K562 (cell line): ENCODE data around the gene ANXA4. TPM values are rescaled to one million over a fixed set of nuclear protein-coding genes. Genes with fewer than 3 reads are reported as not detected.

ENCODE experiments used
- ATAC-seq: fragments of 200-7000 bp; cut with Tn5 transposase; 3 replicates; pipeline ENCODE4 v1.9.1; 2020; ENCODE audit warnings: moderate library complexity
- BruUV-seq: library from RNA; stranded (reverse); fragments of 400-500 nt; replicated peaks from 2 replicates; lab custom pipeline; 2021; lab: Mats Ljungman, UMichigan
- CTCF ChIA-PET: fragments of 300-600 bp; formaldehyde crosslinking; extraction: SDS; loops from one replicate; lab custom pipeline; 2021; ENCODE audit warnings: low intra/inter-chr PET ratio; lab: Yijun Ruan, JAX
- POLR2A ChIA-PET: fragments of 300-600, 350-650 bp; sonication (Branson Sonifier 250); formaldehyde crosslinking; extraction: SDS; loops from one replicate; lab custom pipeline; 2021; ENCODE audit warnings: antibody characterized with exemption, inconsistent platforms; lab: Yijun Ruan, JAX
- DNase-seq, 4 experiments: peaks; one replicate each; pipeline versions ENCODE4 v3.0.0 to v3.0.0-alpha.2; 2011 to 2018; ENCODE audit warnings: low spot score in 3 of 4, mixed read lengths in 3 of 4; ENCODE audit errors: extremely low read depth in 1 of 4
- FAIRE-seq: peaks from 2 replicates; lab custom pipeline; 2011; peaks lifted over from hg19 to GRCh38; lab: Jason Lieb, UNC
- H2AFZ ChIP-seq: 2 replicates; pipeline ENCODE4 v1.6.0; 2011; ENCODE audit warnings: low read depth, low read length, control low read depth, inconsistent platforms
- H3K27ac ChIP-seq: fragments of 200-600 bp; 3 replicates; pipeline ENCODE4 v1.8.0; 2011; ENCODE audit warnings: low read depth, mild to moderate bottlenecking, control low read depth, inconsistent platforms, low read length, moderate library complexity, mixed read lengths; ENCODE audit errors: extremely low read depth
- H3K27me3 ChIP-seq, 2 experiments: fragments of 300-600 bp in 1 of 2; 2 replicates in 1 of 2; 3 replicates in 1 of 2; pipeline versions ENCODE4 v1.6.0 to v1.8.0; 2011; ENCODE audit warnings: inconsistent platforms in 2 of 2, low read length in 2 of 2, mild to moderate bottlenecking in 1 of 2, mixed read lengths in 1 of 2, moderate library complexity in 1 of 2; ENCODE audit not compliant: control insufficient read depth in 2 of 2, insufficient read depth in 2 of 2
- H3K36me3 ChIP-seq: fragments of 300-600 bp; 3 replicates; pipeline ENCODE4 v1.8.0; 2011; ENCODE audit warnings: mild to moderate bottlenecking, low read length, inconsistent platforms; ENCODE audit not compliant: control insufficient read depth, insufficient read depth
- H3K4me1 ChIP-seq, 2 experiments: fragments of 200-600 bp in 1 of 2; replicated peaks in 1 of 2; 2 replicates in 1 of 2; 3 replicates in 1 of 2; pipeline versions ENCODE4 v1.5.1 to v1.8.0; 2011; ENCODE audit warnings: inconsistent platforms in 2 of 2, low read length in 2 of 2, mild to moderate bottlenecking in 1 of 2, mixed read lengths in 1 of 2, moderate library complexity in 1 of 2; ENCODE audit not compliant: control insufficient read depth in 2 of 2, insufficient read depth in 2 of 2
- H3K4me2 ChIP-seq: 2 replicates; pipeline ENCODE4 v1.6.1; 2011; ENCODE audit warnings: low read length, control low read depth, inconsistent platforms, mixed read lengths; ENCODE audit not compliant: insufficient read depth
- H3K4me3 ChIP-seq: fragments of 200-600 bp; sonication (generic), shearing (Covaris generic); 2 replicates; pipeline ENCODE4 v1.5.1; 2016; ENCODE audit warnings: control low read depth, inconsistent platforms
- H3K79me2 ChIP-seq: fragments of 200-600 bp; 3 replicates; pipeline ENCODE4 v1.8.0; 2011; ENCODE audit warnings: low read length, inconsistent platforms; ENCODE audit not compliant: control insufficient read depth, insufficient read depth
- H3K9ac ChIP-seq, 2 experiments: 2 replicates each; pipeline versions ENCODE4 v1.6.0 to v1.6.1; 2011; ENCODE audit warnings: low read depth in 2 of 2, low read length in 2 of 2, control low read depth in 1 of 2, inconsistent platforms in 1 of 2, mild to moderate bottlenecking in 1 of 2, mixed read lengths in 1 of 2; ENCODE audit not compliant: insufficient read depth in 1 of 2
- H3K9me1 ChIP-seq: one replicate; pipeline ENCODE4 v1.6.0; 2011; ENCODE audit warnings: inconsistent platforms, mild to moderate bottlenecking, low read length, moderate library complexity; ENCODE audit not compliant: control insufficient read depth, insufficient read depth
- H3K9me3 ChIP-seq: replicated peaks from 2 replicates; pipeline ENCODE4 v1.5.1; 2011; ENCODE audit warnings: low read depth, low read length, inconsistent platforms; ENCODE audit not compliant: control insufficient read depth, insufficient read depth
- H4K20me1 ChIP-seq: replicated peaks from 2 replicates; pipeline ENCODE4 v1.6.1; 2011; ENCODE audit warnings: low read length, inconsistent platforms, mixed read lengths; ENCODE audit not compliant: control insufficient read depth, insufficient read depth
- ARID1B ChIP-seq: fragments of 450-650 bp; IDR thresholded peaks from 2 replicates; pipeline ENCODE4 v1.6.1; 2016; ENCODE audit warnings: antibody characterized with exemption, mild to moderate bottlenecking, inconsistent platforms
- CTBP1 ChIP-seq: fragments of 450-650 bp; IDR thresholded peaks from 2 replicates; pipeline ENCODE4 v1.6.1; 2016; ENCODE audit warnings: borderline replicate concordance
- DACH1 ChIP-seq: fragments of 450-650 bp; IDR thresholded peaks from 2 replicates; pipeline ENCODE4 v1.6.1; 2018; ENCODE audit not compliant: partially characterized antibody
- E2F3 ChIP-seq: fragments of 250-450 bp; sonication (Bioruptor Pico); IDR thresholded peaks from 2 replicates; pipeline ENCODE4 v1.4.0; 2020; ENCODE audit warnings: mild to moderate bottlenecking
- FOSL1 ChIP-seq: fragments of 200-800 bp; sonication (Bioruptor generic); conservative IDR thresholded peaks from 2 replicates; pipeline ENCODE4 v1.6.1; 2016; ENCODE audit warnings: missing genetic modification characterization, missing compliant biosample characterization
- HDAC1 ChIP-seq, 2 experiments: fragments of 450-650 bp; IDR thresholded peaks; 2 replicates each; pipeline ENCODE4 v1.6.1; 2016 to 2017; ENCODE audit warnings: inconsistent platforms in 1 of 2, mild to moderate bottlenecking in 1 of 2, moderate library complexity in 1 of 2
- MTA3 ChIP-seq: fragments of 450-650 bp; formaldehyde crosslinking; IDR thresholded peaks from 2 replicates; pipeline ENCODE4 v1.6.1; 2017; ENCODE audit warnings: mild to moderate bottlenecking, borderline replicate concordance
- MYNN ChIP-seq, 2 experiments: sonication (generic); formaldehyde crosslinking in 1 of 2; IDR thresholded peaks; 2 replicates each; pipeline versions ENCODE4 v1.5.0 to v1.6.1; 2016 to 2020; ENCODE audit warnings: antibody characterized with exemption in 1 of 2, missing genetic modification reagents in 1 of 2
- NFE2 ChIP-seq: IDR thresholded peaks from 2 replicates; pipeline ENCODE4 v1.6.1; 2014; ENCODE audit warnings: antibody characterized with exemption, low read depth
- RBBP5 ChIP-seq: fragments of 200-600 bp; sonication (generic); IDR thresholded peaks from 2 replicates; pipeline ENCODE4 v1.6.1; 2012; ENCODE audit warnings: borderline replicate concordance, mild to moderate bottlenecking, low read length, control low read depth, inconsistent platforms; ENCODE audit not compliant: insufficient read depth, poor library complexity, severe bottlenecking
- SOX6 ChIP-seq: fragments of 450-650 bp; IDR thresholded peaks from 2 replicates; pipeline ENCODE4 v1.6.1; 2014; ENCODE audit warnings: mild to moderate bottlenecking
- SRF ChIP-seq, 2 experiments: fragments of 250-450, 450-650 bp in 1 of 2; sonication (Bioruptor Pico) in 1 of 2; sonication (generic) in 1 of 2; formaldehyde crosslinking; IDR thresholded peaks; 2 replicates each; pipeline versions ENCODE4 v1.5.0 to v1.5.1; 2020 to 2022; ENCODE audit warnings: mild to moderate bottlenecking in 1 of 2, missing genetic modification reagents in 1 of 2
- TCF7L2 ChIP-seq: fragments of 150-350 bp; IDR thresholded peaks from 2 replicates; pipeline ENCODE4 v1.6.1; 2016; ENCODE audit warnings: low read depth, mild to moderate bottlenecking, low read length, moderate library complexity
- ZNF24 ChIP-seq: fragments of 450-650 bp; IDR thresholded peaks from 2 replicates; pipeline ENCODE4 v1.6.1; 2016
- WGBS: fragments of 100-300 bp; shearing (Covaris generic); methylation state at CpG from one replicate; pipeline ENCODE4 v1.1.6; 2016; ENCODE audit warnings: low coverage, mixed read lengths; ENCODE audit not compliant: insufficient coverage; ENCODE audit errors: missing lambda C conversion rate; 5-methylcytosine and 5-hydroxymethylcytosine counted together
- in situ Hi-C: fragments of 300-500 bp; cut with MboI; formaldehyde crosslinking; loops from 4 replicates; pipeline ENCODE4 v1.15.0; 2018; ENCODE audit warnings: inconsistent platforms, mixed read lengths
- intact Hi-C: fragments of 100-400 bp; cut with micrococcal nuclease; formaldehyde crosslinking; loops from 2 replicates; pipeline ENCODE4 v1.14.2; 2022
- polyA plus RNA-seq, 8 experiments: library from polyadenylated mRNA; depleted of rRNA in 4 of 8; stranded (reverse) in 5 of 8; unstranded in 3 of 8; fragments of >200 nt; fragmentation: Nextera tagmentation in 2 of 8; fragmentation: Illumina TruSeq in 1 of 8; extraction: Ambion mirVana in 2 of 8; extraction: Trizol in 1 of 8; gene quantifications; 2 replicates each; pipeline versions ENCODE4 v1.2.1 to v1.2.3, GENCODE V29; 2011 to 2014; ENCODE audit warnings: inconsistent platforms in 1 of 8, missing spikeins in 1 of 8
- total RNA-seq, 7 experiments: library from RNA; depleted of rRNA in 6 of 7; stranded (reverse); fragments of >200 nt in 6 of 7; fragmentation: Illumina TruSeq in 2 of 7; extraction: Trizol in 2 of 7; gene quantifications; 2 replicates each; pipeline versions ENCODE4 v1.2.1 to v1.2.3, GENCODE V29; 2011 to 2021; ENCODE audit warnings: low replicate concordance in 1 of 7
- TF ChIP-seq, protein P1 (sequence below): fragments of 250-450 bp; sonication (Bioruptor Pico); IDR thresholded peaks from 2 replicates; pipeline ENCODE4 v1.8.0; 2021; ENCODE audit warnings: mild to moderate bottlenecking, moderate library complexity
- TF ChIP-seq, protein P2 (sequence below): sonication (generic); formaldehyde crosslinking; IDR thresholded peaks from 2 replicates; pipeline ENCODE4 v1.8.1; 2022; ENCODE audit warnings: missing genetic modification reagents
- TF ChIP-seq, protein P3 (sequence below), 2 experiments: fragments of 250-450 bp in 1 of 2; fragments of 450-650 bp in 1 of 2; sonication (Bioruptor Pico) in 1 of 2; IDR thresholded peaks; 2 replicates each; pipeline versions ENCODE4 v1.6.1 to v1.8.0; 2016 to 2021; ENCODE audit warnings: mild to moderate bottlenecking in 2 of 2, moderate library complexity in 2 of 2, missing compliant biosample characterization in 1 of 2, missing genetic modification characterization in 1 of 2
- TF ChIP-seq, protein P4 (sequence below): fragments of 250-450 bp; sonication (Bioruptor Pico); IDR thresholded peaks from 2 replicates; pipeline ENCODE4 v1.9.0; 2021; ENCODE audit warnings: mild to moderate bottlenecking

The ANXA4 gene
- total and polyA plus RNA-seq, 9 of the 15 experiments (the other 6 are each of a cell fraction or from before 2014, with no cell fraction given), result 3.4 to 13.6 (median 11.6) TPM

DNA sequence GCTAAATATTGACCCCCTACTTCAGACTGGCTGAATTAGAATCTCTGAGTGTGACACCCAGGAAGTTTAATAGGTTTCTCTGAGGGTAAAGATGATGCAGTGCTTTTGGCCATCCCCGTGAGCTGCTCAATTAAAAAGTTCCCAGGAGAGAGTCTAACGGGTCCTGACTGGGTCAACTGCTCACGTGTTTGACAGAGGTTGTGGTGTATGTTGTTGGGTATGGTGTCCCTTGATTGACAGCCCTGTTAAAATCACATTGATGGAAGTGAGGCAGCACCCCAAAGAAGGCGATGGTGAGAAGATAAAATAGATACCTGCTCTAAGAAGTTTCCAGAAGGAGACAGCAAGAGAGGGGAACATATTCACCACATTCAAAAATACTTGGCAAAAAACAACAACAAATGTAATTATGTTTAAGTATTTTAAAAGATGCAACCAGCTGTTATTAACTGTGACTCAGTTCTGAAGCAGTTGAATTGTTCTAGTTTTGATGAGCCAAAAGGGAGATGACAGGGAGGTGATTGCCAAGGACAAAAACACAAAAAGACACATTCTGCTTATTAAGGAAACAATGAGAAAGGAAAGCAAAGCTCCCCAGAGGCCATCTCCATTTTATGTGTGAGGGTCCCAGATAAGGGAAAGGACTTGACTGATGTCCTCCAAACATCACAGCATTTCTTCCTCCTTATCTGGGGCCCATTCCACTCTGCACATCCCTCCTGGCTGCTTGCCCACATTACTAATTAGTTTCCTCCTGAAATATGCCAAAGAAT is 76.0 kb downstream of the ANXA4 start:
- no peaks in the 10 kb centered on the region for H3K9me3 ChIP-seq
- H4K20me1 ChIP-seq, result no peaks in the 10 kb centered on the region
- intact Hi-C loops (loop anchor here (1.0 to 5.0 kb wide), 3 partner anchors 76 to 261 kb away; partner anchors contain the start of gene ANXA4), in situ Hi-C loops (no loop called here)
- POLR2A ChIA-PET, result interaction anchor here (0.5 to 3.3 kb wide), 4 partner anchors 10 to 876 kb away, joined by 3 to 18 read pairs (median 6); no protein-coding TSS in a partner anchor
- no peak overlapping the region for H3K4me3 ChIP-seq
- H3K4me2 ChIP-seq, result peak overlapping the region; percentile 33; the same call in 1 of the 2 replicates
- no peak overlapping the region for H2AFZ ChIP-seq
- WGBS, result 8% methylated on average over 4 of the region's 4 CpGs
- H3K9ac ChIP-seq, result no peak overlapping the region
- no peaks in the 10 kb centered on the region for H3K27me3 ChIP-seq
- CTCF ChIA-PET, result interaction anchor here (0.6 to 2.8 kb wide), 4 partner anchors 86 to 508 kb away, joined by 3 to 28 read pairs (median 3); no protein-coding TSS in a partner anchor
- no peaks in the 10 kb centered on the region for H3K36me3 ChIP-seq
- FAIRE-seq, result peak; percentile 87
- H3K27ac ChIP-seq, result no peak overlapping the region
- peaks cover 7 to 15% of the 10 kb centered on the region in 2 experiments; a peak in 4 of 5 replicates for H3K4me1 ChIP-seq
- BruUV-seq, result no TSS peak
- DNase-seq, result peak in 3 of 4 experiments; percentile 27 to 91 (median 79)
- no peaks in the 10 kb centered on the region for H3K9me1 ChIP-seq
- ATAC-seq, result peak; percentile 82
- no peaks in the 10 kb centered on the region for H3K79me2 ChIP-seq
- TF ChIP-seq NFE2 (no peak), MYNN (IDR thresholded peaks at IDR 0.05) (0 out of 2 replicates have a peak, but pooled peaks have one; percentile 13), MYNN (CRISPR knock-in tag; IDR thresholded peaks at IDR 0.05) (no peak), SOX6 (peak; percentile 93), FOSL1 (tag) (peak; percentile 39; the same call in 1 of the 2 replicates), E2F3 (CRISPR knock-in tag) (no peak), DACH1 (peak; percentile 54), TCF7L2 (no peak), CTBP1 (peak; percentile 91), ZNF24 (peak; percentile 93), SRF (CRISPR knock-in tag; IDR thresholded peaks at IDR 0.05) (peak in 1 of 2 experiments; percentile 47; a peak in 1 of 4 replicates), MTA3 (0 out of 2 replicates have a peak, but pooled peaks have one; percentile 30), HDAC1 (IDR thresholded peaks at IDR 0.05) (peak in 1 of 2 experiments; percentile 72; a peak in 2 of 4 replicates), RBBP5 (peak; percentile 33), ARID1B (peak; percentile 90)
- TF ChIP-seq, protein P1, sequence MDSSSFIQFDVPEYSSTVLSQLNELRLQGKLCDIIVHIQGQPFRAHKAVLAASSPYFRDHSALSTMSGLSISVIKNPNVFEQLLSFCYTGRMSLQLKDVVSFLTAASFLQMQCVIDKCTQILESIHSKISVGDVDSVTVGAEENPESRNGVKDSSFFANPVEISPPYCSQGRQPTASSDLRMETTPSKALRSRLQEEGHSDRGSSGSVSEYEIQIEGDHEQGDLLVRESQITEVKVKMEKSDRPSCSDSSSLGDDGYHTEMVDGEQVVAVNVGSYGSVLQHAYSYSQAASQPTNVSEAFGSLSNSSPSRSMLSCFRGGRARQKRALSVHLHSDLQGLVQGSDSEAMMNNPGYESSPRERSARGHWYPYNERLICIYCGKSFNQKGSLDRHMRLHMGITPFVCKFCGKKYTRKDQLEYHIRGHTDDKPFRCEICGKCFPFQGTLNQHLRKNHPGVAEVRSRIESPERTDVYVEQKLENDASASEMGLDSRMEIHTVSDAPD (CRISPR knock-in tag), result no peak
- TF ChIP-seq, protein P2, sequence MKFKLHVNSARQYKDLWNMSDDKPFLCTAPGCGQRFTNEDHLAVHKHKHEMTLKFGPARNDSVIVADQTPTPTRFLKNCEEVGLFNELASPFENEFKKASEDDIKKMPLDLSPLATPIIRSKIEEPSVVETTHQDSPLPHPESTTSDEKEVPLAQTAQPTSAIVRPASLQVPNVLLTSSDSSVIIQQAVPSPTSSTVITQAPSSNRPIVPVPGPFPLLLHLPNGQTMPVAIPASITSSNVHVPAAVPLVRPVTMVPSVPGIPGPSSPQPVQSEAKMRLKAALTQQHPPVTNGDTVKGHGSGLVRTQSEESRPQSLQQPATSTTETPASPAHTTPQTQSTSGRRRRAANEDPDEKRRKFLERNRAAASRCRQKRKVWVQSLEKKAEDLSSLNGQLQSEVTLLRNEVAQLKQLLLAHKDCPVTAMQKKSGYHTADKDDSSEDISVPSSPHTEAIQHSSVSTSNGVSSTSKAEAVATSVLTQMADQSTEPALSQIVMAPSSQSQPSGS (CRISPR knock-in tag), result no peak
- TF ChIP-seq, protein P3, sequence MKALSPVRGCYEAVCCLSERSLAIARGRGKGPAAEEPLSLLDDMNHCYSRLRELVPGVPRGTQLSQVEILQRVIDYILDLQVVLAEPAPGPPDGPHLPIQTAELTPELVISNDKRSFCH (CRISPR knock-in tag; IDR thresholded peaks at IDR 0.05), result no peak
- TF ChIP-seq, protein P3 (tag; IDR thresholded peaks at IDR 0.05), result no peak
- TF ChIP-seq, protein P4, sequence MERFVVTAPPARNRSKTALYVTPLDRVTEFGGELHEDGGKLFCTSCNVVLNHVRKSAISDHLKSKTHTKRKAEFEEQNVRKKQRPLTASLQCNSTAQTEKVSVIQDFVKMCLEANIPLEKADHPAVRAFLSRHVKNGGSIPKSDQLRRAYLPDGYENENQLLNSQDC (CRISPR knock-in tag), result no peak
